ENCODE measurements around the gene VTI1A. TPM values are rescaled to one million over a fixed set of nuclear protein-coding genes. Genes with fewer than 3 reads are reported as not detected.
"Not testable (repeated sequence)": the region's sequence is repeated elsewhere in the genome, so short reads cannot be mapped to it uniquely, and the experiment has no call there.

Gene VTI1A
- total RNA-seq, 1 experiment from 2014 or later = 44.4 TPM

DNA sequence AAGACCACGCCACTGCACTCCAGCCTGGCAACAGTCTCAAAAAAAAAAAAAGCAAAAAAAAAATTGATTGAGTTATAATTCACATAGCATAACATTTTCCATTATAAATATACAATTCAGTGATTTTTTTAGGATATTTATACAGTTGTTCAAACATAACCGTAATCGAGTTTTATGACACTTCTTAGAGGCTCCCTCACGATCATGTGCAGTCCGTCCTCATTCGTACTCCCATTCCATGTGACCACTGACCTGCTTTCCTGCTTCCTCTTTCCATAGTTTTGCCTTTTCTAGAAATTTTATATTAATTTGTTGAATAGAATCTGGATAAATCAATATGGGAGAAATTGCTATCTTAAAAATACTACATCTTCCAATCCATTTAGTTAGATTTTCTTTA, 45.7 kb downstream of the VTI1A start:
- ChIA-PET CTCF (no interaction called here), POLR2A (no interaction called here)
- no peak overlapping the region for H3K4me3 Mint-ChIP-seq (ENCODE audit: unreplicated experiment)
- no peak overlapping the region for H3K27ac Mint-ChIP-seq (ENCODE audit: low read depth, unreplicated experiment)
- peaks cover 6% of the 10 kb centered on the region for H3K4me1 Mint-ChIP-seq (ENCODE audit: insufficient read depth, unreplicated experiment)
- intact Hi-C loops (cut with micrococcal nuclease) = no loop called here
- no peaks in the 10 kb centered on the region for H3K27me3 Mint-ChIP-seq (ENCODE audit: insufficient read depth, unreplicated experiment)
- TF ChIP-seq, protein P1, sequence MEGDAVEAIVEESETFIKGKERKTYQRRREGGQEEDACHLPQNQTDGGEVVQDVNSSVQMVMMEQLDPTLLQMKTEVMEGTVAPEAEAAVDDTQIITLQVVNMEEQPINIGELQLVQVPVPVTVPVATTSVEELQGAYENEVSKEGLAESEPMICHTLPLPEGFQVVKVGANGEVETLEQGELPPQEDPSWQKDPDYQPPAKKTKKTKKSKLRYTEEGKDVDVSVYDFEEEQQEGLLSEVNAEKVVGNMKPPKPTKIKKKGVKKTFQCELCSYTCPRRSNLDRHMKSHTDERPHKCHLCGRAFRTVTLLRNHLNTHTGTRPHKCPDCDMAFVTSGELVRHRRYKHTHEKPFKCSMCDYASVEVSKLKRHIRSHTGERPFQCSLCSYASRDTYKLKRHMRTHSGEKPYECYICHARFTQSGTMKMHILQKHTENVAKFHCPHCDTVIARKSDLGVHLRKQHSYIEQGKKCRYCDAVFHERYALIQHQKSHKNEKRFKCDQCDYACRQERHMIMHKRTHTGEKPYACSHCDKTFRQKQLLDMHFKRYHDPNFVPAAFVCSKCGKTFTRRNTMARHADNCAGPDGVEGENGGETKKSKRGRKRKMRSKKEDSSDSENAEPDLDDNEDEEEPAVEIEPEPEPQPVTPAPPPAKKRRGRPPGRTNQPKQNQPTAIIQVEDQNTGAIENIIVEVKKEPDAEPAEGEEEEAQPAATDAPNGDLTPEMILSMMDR (IDR thresholded peaks at IDR 0.05; ENCODE audit: unreplicated experiment) = no peak
- no peaks in the 10 kb centered on the region for H3K9me3 Mint-ChIP-seq (ENCODE audit: unreplicated experiment)
- no TSS peak for BruUV-seq (replicated peaks)
- DNase-seq (ENCODE audit: unreplicated experiment) = no peak
- H3K36me3 Mint-ChIP-seq (ENCODE audit: insufficient read depth, unreplicated experiment) = no peaks in the 10 kb centered on the region

DNA sequence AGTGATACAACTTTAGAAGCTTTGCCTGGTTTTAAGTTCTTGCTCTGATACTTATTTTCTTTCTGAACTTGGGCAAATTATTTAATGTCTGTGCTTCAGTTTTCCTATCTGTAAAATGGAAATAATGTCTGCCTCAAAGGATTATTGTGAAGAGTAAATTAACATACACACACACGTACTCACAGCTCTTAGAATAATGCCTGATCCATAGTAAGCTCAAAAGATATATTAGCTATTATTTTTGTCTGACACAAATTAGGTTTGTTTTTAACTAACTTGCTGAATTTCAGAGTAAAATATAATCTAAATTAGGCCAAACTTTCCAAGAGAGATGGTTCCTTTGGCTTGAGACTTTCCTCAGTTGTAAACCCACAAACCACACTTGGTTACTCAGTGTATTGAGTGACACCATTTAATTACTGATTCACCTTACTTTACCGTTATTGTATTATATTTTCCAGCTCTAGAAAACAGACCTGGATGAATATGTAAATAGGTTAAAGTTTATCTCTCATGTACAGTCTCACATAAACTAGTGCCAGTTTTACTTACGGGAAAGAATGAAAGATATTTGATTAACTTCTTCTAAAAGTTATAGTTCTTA, 50.4 kb downstream of the VTI1A start:
- no peaks in the 10 kb centered on the region for H3K36me3 Mint-ChIP-seq (ENCODE audit: insufficient read depth, unreplicated experiment)
- CTCF ChIA-PET = interaction anchor here (0.7 to 1.8 kb wide), 3 partner anchors 22 to 312 kb away, joined by 3 to 5 read pairs (median 3); no protein-coding TSS in a partner anchor
- DNase-seq (ENCODE audit: unreplicated experiment) = no peak
- intact Hi-C loops (cut with micrococcal nuclease) = no loop called here
- H3K27me3 Mint-ChIP-seq (ENCODE audit: insufficient read depth, unreplicated experiment) = no peaks in the 10 kb centered on the region
- peaks cover 7% of the 10 kb centered on the region for H3K9me3 Mint-ChIP-seq (ENCODE audit: unreplicated experiment)
- BruUV-seq (replicated peaks) = no TSS peak
- no peak overlapping the region for H3K4me3 Mint-ChIP-seq (ENCODE audit: unreplicated experiment)
- TF ChIP-seq, protein P1 (IDR thresholded peaks at IDR 0.05; ENCODE audit: unreplicated experiment) = no peak
- no peaks in the 10 kb centered on the region for H3K4me1 Mint-ChIP-seq (ENCODE audit: insufficient read depth, unreplicated experiment)
- no peak overlapping the region for H3K27ac Mint-ChIP-seq (ENCODE audit: low read depth, unreplicated experiment)
- POLR2A ChIA-PET = no interaction called here

DNA sequence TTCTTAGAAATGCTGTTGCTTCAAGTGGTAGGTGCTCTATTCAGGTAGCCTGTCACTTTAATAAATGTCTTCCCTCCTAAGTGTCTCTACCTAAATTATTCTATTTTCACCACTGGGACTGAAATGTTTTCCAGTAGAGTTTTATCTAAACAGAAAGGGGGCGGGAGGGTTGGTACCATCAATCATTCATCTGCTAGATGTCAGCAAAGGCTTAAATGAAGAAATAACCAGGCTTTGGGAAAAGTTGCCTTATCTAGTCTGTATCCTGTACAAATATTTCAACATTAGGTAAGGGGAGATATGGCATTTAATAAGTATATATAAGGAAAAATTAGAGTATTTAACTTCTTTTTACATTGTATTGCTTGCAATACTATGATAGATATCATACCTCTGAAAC, 51.8 kb downstream of the VTI1A start:
- CTCF ChIA-PET = no interaction called here
- BruUV-seq (replicated peaks) = no TSS peak

DNA sequence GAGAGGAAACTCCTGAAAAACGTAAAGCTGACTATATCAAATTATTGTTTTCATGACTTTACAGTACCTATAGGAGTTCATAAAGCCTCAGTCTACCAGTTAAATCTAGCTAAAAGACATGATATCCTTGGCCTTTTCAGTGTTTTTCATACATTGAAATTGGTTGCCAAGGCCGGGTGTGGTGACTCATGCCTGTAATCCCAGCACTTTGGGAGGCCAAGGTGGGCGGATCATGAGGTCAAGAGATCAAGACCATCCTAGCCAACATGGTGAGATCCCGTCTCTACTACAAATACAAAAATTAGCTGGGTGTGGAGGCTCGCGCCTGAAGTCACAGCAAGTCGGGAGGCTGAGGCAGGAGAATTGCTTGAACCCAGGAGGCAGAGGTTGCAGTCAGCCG, 53.0 kb downstream of the VTI1A start:
- H3K27me3 Mint-ChIP-seq (ENCODE audit: insufficient read depth, unreplicated experiment); H3K27ac Mint-ChIP-seq (ENCODE audit: low read depth, unreplicated experiment); H3K4me3 Mint-ChIP-seq (ENCODE audit: unreplicated experiment); BruUV-seq (replicated peaks); H3K9me3 Mint-ChIP-seq (ENCODE audit: unreplicated experiment); DNase-seq (ENCODE audit: unreplicated experiment); intact Hi-C loops (cut with micrococcal nuclease); H3K36me3 Mint-ChIP-seq (ENCODE audit: insufficient read depth, unreplicated experiment); H3K4me1 Mint-ChIP-seq (ENCODE audit: insufficient read depth, unreplicated experiment); POLR2A ChIA-PET: not testable (repeated sequence)
- CTCF ChIA-PET = interaction anchor here (0.7 to 1.6 kb wide), 3 partner anchors 19 to 409 kb away, joined by 3 to 4 read pairs (median 3); no protein-coding TSS in a partner anchor

More for the DNA sequence above, 51.8 kb downstream of the VTI1A start:
- Mint-ChIP-seq H3K4me1 (ENCODE audit: insufficient read depth, unreplicated experiment) (no peaks in the 10 kb centered on the region), H3K36me3 (ENCODE audit: insufficient read depth, unreplicated experiment) (no peaks in the 10 kb centered on the region), H3K9me3 (ENCODE audit: unreplicated experiment) (peaks cover 7% of the 10 kb centered on the region), H3K27me3 (ENCODE audit: insufficient read depth, unreplicated experiment) (no peaks in the 10 kb centered on the region), H3K4me3 (ENCODE audit: unreplicated experiment) (no peak overlapping the region), H3K27ac (ENCODE audit: low read depth, unreplicated experiment) (no peak overlapping the region)
- DNase-seq (ENCODE audit: unreplicated experiment) = no peak
- intact Hi-C loops (cut with micrococcal nuclease) = no loop called here
- POLR2A ChIA-PET = no interaction called here
- TF ChIP-seq, protein P1 (IDR thresholded peaks at IDR 0.05; ENCODE audit: unreplicated experiment) = no peak

Data from MCF 10A (cell line).